ENCODE measurements around the gene ZNF189.

GRCh38 chr9:101446732-101447131 lies 48.1 kb downstream of the ZNF189 start:
- TF ChIP-seq POLR2AphosphoS5 (IDR thresholded peaks at IDR 0.05) (no peak), CTCF (IDR thresholded peaks at IDR 0.05) (no peak), POLR2A (IDR thresholded peaks at IDR 0.05) (no peak)
